HG02973 (cell line): ENCODE data around the gene MPG.

ENCODE experiments used
- ATAC-seq: cut with Tn5 transposase; IDR thresholded peaks from one replicate; pipeline ENCODE4 v1.9.1; 2021; ENCODE audit warnings: moderate library complexity; ENCODE audit not compliant: unreplicated experiment

Gene MPG

DNA sequence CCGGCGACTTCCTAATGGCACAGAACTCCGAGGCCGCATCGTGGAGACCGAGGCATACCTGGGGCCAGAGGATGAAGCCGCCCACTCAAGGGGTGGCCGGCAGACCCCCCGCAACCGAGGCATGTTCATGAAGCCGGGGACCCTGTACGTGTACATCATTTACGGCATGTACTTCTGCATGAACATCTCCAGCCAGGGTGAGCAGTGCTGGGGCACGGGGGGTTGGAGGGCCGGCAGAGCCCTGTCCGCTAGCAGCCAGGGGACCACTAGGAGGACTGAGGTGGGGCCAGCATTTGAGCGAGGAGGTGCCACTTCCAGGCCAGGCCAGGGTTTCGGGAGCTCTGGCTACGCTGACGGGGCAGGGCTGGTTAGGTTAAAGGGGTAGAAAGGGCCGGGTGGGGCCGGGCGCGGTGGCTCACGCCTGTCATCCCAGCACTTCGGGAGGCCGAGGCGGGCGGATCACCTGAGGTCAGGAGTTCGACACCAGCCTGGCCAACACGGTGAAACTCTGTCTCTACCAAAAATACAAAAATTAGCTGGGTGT lies 5.1 kb downstream of the MPG start:
- no peak for ATAC-seq

DNA sequence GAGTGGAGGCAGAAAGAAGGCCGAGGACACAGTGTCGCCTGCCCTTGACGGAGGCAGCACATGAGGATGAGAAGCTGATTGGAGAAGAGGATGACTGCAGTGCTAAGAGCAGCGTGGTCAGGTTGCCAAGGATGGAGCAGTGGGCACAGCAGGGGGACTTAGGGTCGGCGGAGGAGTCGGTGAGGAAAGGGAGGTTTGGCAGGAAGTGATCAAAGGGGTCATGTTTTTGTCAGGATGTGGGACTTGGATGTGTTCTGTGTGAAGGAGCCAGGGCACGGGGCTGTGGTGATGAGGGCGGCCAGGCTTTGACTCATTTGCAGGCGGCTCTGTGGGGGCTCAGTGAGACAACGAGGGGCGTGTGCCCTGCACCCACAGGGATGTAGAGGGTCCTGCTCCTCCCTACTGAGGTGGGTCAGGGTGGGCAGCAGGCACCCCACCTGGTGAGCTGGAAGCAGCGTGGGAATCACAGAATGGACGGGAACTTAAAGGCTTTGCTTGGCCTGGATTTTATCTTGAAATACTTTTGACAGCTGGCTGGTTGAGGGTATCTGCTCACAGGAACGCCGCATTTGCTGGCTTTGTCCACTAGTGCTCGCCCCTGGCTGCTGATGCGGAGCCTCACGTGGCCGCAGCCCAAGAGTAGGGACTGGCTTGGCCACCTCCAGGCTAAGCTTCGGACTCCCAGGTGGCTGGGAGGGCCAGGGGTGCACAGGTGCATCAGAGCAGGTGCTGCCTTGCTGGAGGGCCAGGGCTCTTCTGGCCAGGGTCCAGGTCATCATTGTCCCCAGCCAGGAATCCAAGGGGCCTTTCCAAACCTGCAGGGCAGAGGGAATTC lies 6.0 kb downstream of the MPG start:
- no peak for ATAC-seq

DNA sequence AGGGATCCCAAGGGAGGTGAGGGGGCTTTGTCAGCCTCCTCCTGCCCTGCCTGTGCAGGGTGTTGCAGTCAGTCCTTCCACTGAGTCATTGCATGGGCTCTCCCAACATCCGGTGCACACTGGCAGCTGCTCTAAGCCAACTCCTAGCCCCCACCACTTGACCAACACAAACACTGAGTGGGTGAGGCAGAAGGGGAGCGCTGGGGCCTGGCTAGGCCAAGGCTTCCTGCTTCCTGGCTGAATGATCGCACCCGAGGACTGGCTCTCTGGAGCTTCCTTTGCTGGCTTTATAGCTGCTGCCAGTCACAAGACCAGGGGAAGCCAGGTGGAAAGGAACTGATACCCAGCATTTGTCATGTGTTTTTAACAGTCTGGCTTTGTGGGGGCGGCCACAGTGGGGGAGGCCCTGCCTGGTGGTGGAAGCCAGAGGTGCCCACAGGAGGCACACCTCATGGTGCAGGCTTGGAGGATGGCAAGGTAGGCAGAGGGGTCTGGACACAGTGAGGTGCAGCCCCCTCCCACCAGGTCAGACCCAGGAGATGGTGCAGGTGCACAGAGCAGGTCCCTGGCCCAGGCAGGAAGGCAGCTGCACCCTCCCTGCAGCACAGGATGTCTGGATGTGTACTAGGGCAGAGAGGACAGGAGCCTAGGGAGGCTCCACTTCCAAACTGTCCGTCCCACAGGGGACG lies 6.8 kb downstream of the MPG start:
- ATAC-seq, result peak; percentile 48

DNA sequence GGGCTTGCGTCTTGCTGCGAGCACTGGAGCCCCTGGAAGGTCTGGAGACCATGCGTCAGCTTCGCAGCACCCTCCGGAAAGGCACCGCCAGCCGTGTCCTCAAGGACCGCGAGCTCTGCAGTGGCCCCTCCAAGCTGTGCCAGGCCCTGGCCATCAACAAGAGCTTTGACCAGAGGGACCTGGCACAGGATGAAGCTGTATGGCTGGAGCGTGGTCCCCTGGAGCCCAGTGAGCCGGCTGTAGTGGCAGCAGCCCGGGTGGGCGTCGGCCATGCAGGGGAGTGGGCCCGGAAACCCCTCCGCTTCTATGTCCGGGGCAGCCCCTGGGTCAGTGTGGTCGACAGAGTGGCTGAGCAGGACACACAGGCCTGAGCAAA lies 7.4 kb downstream of the MPG start:
- ATAC-seq, result no peak

DNA sequence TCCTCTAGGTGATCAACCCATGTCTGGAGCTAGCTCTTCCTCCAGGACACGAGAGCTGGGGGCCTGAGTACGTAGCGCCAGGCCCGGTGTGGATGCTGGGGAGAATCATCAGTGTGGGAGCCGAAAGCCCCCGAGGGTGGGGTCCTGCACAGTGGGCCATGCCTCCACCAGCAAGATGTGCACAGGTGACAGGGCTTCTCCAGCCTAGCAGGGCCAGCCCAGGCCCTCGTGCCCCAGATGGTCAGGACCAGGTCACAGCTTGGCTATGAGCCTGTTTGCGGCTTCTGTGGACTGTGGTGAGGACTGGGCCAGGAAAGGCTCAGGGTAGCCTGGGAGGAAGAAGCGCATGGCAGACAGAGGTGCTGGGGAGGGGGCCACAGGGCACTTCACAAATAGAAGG lies 7.8 kb downstream of the MPG start:
- ATAC-seq, result no peak

DNA sequence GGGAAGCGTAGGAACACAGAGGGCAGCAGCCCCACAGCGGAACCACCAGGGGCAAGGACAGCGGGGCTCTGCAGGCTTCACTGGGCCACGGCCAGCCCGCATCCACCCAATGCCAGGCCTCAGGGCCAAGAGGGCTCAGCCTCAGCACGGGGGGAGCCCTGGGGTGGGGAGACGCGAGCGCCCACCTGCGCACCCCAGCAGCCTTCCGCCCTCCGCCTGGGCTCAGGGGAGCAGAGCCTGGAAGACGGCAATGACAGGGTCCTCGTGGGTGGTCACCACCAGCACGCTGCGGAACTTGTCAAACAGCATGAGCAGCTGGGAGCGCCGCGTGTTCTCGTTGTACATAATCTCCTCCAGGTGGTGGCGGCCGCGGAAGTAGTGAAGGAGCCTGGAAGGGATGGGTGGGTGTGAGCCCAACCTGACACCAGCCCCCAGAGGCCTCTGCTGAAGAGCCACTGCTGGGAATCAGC lies 8.5 kb downstream of the MPG start:
- ATAC-seq, result no peak

DNA sequence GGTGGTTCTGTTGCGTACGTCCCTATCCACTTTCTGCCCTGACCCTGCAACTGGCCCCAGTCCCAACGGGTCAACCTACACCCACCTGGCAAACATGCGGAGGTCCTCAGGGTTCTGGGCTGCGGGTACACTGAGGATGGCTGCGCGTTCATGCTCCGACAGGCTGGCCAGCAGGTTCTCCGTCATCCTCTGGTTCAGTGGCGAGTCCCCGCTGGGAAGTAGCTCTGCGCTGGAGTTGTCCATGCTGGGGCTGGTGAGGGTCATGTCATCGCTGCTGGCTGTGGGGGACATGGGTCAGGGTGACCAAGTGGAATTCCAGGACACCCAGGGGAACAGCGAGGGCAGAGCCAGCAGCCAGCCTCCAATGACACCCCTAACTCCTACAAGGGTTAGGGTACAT lies 10.6 kb downstream of the MPG start:
- no peak for ATAC-seq

DNA sequence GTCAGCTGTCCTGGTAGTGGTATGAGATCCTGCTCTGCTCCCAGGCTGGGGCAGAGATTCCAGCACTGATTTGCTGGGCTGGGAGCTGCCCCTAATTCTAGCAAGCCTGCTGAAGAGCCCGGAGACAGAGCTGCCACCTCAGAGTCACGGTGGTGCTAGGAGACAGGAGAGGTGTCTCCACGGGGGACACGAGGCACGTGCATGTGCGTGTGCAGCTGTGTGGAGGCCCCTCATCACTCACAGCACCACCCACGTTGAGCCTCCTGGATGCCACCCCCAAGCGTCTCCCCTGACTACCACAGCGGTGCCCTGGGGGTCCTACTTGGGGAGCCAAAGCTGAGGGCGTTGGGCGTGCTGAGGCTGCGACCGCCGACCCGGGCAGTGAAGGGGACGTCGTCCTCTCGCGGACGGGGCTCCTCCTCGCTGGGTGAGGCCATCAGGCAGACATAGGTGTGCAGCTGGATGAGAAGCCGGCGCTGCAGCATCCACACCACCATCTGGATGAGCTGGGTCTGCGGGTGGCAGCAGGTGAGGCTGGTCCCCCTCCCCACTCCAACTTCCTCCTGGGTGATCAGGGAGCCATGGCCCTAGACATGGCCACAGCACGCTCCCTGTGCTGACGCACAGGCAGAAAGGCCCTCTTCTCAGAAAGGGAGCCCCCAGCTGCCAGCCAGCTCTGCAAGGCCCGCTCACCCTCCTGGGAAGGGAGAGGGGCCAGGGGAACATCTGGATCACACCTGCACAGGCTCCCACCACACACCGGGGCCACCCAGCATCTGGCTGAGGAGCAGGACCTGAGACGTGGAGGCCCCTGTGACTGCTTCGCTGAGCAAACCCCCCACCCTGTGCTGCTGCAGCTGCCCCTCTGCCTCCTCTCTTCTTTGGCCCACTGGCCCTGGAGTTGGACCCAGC lies 11.6 kb downstream of the MPG start:
- no peak for ATAC-seq

DNA sequence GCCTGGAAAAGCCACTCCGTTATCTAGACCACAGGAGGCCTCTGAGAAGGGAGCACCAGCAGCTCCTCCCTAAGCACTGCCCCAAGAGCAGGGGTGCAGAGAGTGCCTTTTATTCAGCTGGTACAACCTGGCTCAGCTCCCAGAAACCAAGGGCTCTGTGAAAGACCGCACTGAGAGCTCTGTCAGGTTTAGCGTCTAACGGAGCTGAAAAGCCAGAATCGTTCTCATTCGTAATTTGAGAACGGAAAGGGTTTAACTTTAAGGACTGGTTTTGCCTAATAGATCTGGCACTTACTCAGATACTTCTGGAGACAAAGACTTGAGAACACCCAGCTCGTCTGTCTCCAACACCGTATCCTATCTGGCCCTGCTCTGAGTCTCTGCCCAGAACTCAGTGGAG lies 13.5 kb downstream of the MPG start:
- no peak for ATAC-seq

DNA sequence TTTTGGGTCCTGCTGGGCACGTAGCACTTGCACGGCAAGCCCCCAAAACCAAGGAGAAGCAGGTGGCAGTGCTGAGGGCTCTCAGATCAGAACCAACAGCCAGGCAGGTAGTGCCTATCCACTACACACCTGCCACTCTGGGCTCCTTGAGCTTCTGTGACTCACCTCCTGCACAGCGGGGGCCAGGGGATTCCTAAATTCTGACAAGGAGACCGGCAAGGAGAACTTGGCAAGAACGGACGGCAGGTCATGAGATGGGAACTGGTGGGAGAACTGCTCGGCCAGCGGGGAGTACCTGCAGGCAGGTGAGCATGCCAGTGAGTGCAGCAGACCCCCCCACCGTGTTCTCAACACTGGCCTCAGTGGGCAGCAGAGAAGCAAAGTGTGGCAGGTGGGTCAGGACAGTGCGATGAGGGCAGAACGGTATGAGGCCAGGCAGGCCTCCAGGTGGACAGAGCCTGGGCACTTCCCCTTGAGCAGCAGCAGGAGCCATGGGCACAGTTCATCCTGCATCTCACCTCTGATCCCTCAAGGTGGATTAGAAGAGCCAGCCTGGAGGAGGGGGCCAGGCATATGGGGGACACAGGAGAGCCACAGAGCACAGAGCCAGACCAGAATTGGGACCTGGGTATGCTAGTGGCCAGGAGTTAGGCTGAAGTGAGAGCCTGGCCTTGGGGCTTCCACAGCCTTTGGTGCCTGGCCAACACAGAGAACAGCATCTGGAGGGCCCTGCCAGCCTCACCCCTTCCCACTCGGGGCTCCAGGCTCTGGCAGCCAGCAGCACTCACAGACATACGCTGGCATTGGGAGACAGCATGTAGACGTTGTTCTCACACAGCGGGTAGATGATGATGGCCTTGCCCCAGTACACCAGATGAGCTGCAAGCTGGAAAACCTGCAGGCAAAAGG lies 14.7 kb downstream of the MPG start:
- ATAC-seq, result no peak

DNA sequence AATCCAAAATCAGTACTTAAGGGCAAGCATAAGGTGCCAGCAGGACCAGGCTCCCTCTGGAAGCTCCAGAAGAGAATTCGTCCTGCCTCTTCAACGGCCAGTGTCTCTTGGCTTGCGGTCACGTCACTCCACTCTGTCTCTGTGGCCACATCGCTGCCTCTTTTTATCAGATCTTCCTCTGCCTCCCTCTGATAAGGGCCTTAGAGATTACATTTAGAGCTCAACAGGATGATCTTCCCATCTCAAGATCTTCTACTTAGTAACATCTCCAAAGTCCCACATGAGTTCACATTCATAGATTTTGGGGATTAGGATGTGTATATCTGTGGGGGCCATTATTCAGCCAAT lies 16.9 kb downstream of the MPG start:
- no peak for ATAC-seq

DNA sequence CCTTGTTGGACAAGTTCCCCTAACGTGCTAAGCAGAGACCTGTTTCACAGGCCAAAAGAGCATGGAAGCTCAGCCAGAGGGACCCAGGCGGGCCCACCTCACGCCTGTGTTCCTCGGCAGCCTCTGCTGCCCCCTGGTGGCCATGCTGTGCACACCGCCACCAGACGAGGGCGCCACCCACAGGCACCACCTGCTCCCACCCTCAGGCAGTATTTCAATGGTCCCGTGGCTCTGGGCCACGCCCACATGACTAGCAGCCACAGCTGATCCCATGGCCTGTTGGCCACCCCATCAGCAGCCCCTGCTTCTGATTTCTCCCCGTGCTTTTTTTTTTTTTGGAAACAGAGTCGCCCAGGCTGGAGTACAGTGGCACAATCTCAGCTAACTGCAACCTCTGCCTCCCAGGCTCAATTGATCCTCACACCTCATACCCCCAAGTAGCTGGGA lies 18.9 kb downstream of the MPG start:
- peak; percentile 70 for ATAC-seq

DNA sequence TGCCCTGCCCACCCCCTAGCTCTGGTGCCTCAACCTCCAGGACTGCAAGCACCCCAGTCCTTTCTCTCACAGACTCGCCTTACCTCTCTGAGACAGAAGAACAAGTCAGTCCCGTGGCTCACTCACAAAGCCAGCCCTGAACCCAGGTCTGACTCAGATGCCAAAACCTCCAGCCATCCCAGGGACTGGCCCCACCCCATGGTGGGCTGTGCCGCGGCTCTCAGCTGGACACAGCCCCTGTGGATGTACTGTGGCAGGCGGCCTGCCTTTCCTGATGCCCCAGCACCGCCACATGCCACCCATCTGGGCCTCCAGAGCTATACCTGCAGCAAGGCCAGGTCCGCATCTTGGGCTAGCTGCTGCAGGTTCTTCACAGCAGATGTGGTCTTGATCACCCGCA lies 19.8 kb downstream of the MPG start:
- no peak for ATAC-seq

DNA sequence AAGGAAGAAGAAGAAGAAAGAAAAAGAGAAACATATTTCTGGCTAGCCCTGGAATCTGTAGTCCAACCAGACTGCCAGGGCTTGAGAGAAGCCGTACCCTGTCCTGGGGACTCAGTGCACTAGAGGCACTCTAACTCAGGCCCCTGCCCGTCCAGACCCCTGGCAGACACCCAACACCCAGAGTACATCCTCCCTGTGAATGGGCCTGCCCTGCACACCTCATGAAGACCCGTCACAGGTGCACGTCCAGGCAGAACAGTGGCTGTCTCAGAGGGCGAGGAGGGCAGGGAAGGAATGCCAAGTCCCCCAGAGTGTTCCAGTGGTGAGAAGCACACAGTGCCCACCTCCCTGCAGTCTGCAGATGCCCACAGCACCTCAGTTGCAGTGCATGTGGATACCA lies 23.0 kb downstream of the MPG start:
- no peak for ATAC-seq

DNA sequence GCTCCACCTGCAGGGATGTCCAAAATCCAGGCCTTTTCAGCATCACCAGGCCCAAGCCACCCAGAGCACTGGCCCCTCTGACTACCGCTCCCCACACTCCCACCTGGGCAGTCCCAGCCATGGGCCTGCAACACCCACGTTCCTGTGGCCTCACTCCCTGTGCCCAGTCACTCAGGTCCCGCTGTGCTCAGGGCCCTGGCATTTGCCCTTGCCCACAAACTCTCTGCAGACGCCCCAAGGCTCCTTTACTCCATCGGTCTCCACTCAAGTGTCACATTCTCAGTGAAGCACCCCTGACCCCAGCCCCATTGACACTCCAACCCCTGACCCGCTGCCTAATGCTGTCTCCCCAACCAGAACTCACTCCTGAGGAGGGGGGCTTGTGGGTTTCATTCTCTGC lies 23.6 kb downstream of the MPG start:
- ATAC-seq, result no peak

DNA sequence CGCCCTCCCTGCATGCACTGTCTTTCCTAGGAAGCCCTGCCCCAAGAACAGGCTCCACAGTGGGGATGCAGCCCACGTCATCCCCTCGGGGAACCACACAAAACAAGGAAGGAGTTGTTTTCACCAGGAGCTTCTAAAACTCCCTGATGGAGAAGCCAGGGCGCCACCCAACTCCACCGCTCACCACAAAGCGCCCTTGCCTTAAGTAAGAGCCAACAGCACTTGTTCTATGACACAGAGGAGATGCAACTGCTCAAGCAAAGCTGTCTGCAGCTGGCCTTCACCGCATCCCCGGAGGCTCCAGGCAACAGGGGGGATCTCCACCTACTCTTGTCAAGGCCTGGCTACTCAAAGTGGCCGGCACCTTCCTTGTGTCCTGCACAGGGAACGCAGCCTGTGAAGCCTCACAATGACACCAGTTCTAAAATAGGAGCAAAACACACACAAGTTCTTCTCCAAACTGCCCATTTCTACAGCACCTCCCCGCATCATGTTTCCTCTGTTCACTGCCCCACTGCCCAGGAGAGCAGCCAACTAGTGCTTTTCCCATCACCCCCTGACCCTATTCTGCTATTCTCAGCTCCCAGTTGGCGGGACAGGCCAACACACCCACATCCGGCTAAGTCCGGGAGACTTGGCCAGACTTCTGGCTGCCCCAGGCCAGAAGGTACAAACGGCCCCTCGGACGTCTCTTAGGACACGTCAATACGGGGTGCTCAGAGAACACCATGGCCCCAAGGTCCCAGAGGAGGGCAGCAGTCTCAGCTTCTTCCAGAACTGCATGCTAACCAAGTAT lies 24.2 kb downstream of the MPG start:
- no peak for ATAC-seq

DNA sequence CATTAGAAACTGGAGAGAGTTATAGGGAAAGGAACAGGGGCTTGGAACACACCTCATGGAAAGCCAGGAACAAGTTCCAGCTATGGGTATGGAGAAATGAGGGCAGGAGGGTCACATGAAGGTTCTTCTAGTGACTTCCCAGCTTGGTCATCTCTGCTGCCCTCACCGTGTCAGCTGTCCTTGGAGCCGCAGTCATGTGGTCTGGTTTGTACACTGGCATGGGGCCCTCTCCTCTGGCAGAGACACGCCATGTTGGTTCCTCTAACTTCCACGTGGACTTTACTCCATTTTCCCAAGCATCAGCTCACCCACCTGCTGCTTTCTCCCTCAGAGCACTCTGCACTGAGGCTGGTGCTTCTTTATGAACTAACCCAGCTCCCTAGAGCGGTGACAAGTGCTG lies 26.3 kb downstream of the MPG start:
- no peak for ATAC-seq

DNA sequence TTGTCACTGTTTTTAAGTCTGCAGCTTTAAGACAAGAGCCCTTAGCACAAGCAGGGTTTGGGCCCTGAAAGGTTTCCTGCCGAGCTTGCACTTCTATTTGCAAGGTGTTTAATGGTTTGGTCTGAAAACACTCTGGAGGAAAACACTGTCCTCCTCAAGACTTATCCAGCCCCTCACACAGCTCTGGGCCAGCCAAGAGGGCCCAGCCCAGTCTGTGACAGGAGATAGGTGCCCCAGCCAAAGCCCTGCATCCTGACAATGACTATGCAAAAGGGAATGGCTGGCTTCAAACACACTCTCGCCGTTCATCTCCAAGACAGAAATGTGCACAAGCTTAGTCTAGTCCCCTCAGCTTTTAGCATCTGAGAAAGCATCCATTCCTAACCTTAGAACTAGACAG lies 26.9 kb downstream of the MPG start:
- no peak for ATAC-seq

DNA sequence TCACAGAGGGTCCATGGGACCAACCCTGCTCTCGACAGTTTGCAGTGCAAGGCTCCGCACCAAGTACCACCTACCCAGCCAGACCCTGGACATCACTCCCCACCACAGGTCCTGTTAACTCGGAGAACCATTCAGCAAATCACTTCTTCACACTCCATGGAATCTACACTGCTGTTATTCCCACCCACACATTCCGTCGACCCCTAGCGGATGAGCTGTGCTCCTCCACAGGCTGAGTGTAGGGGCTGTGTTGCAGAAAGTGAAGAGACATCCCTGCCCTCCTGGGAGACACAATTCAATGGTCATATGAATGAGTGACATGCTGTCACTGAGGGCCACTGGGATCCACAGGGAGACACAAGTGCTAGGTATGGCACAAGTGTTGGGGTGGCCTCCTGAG lies 27.5 kb downstream of the MPG start:
- no peak for ATAC-seq
